Measurements from ENCODE around the gene ZNF343. TPM values are rescaled to one million over a fixed set of nuclear protein-coding genes. Genes with fewer than 3 reads are reported as not detected.

The ZNF343 gene
- polyA plus RNA-seq, 2 of the 4 experiments (the other 2 are of a cell fraction) = 14.0 to 19.0 TPM

GRCh38 chr20:2524709-2525506 is 16.2 kb upstream of the ZNF343 start (continued):
- no peak for TF ChIP-seq FOSL2 (IDR thresholded peaks at IDR 0.05)
- TF ChIP-seq FOSL2 (CRISPR knock-in tag; IDR thresholded peaks at IDR 0.05) = no peak
- TF ChIP-seq NFE2L2 (conservative IDR thresholded peaks at IDR 0.05; ENCODE audit: low read length) = no peak
- no peak for TF ChIP-seq CHD2 (IDR thresholded peaks at IDR 0.05; ENCODE audit: low read length, partially characterized antibody)
- no peak for TF ChIP-seq EHMT2 (IDR thresholded peaks at IDR 0.05; ENCODE audit: low read depth)
- TF ChIP-seq BHLHE40 (IDR thresholded peaks at IDR 0.05; ENCODE audit: low read depth, low read length) = no peak
- peak; percentile 38; the same call in 2 of the 3 replicates for TF ChIP-seq CTCF (IDR thresholded peaks at IDR 0.05)
- no peak for TF ChIP-seq HEYL (CRISPR knock-in tag; IDR thresholded peaks at IDR 0.05)
- no peak for TF ChIP-seq FOSB (CRISPR knock-in tag; IDR thresholded peaks at IDR 0.05)
- peak; percentile 70; the same call in 1 of the 2 replicates for TF ChIP-seq RNF2 (IDR thresholded peaks at IDR 0.05; ENCODE audit: borderline replicate concordance, low read depth)
- TF ChIP-seq FOXS1 (CRISPR knock-in tag; IDR thresholded peaks at IDR 0.05) = no peak
- TF ChIP-seq PHF8 (IDR thresholded peaks at IDR 0.05; ENCODE audit: borderline replicate concordance, low read depth) = peak; percentile 90

- ATAC-seq (peak; percentile 80 to 86), FAIRE-seq (no peak), DNase-seq (ENCODE audit: low read depth in 1 of 2, low spot score in 1 of 2) (peak; percentile 78 to 87)
- Histone ChIP-seq H3K27ac (peak overlapping the region; percentile 91 to 96), H3K4me2 (peak overlapping the region; percentile 96), H3K9me3 (no peaks in the 10 kb centered on the region), H3K4me3 (peak overlapping the region; percentile 81), H3K4me1 (peaks cover 8% of the 10 kb centered on the region; the same call in 1 of the 3 replicates)
- ChIA-PET CTCF (interaction anchor here (0.6 to 10.7 kb wide), 50 partner anchors 9 to 614 kb away, joined by 3 to 165 read pairs (median 4); partner anchors contain the start of genes IDH3B, NOP56, SNRPB and TMC2), POLR2A (interaction anchor here (0.7 to 4.1 kb wide), 6 partner anchors 15 to 156 kb away, joined by 3 to 28 read pairs (median 4); partner anchors contain the start of genes NOP56, SNRPB and ZNF343)
- WGBS (ENCODE audit: missing lambda C conversion rate) = 21% methylated on average over 12 of the region's 26 CpGs
- TF ChIP-seq HOXB13 (CRISPR knock-in tag; IDR thresholded peaks at IDR 0.05; ENCODE audit: low read depth) = no peak
- TF ChIP-seq PBX3 (IDR thresholded peaks at IDR 0.05) = no peak
- TF ChIP-seq ZC3H11A (IDR thresholded peaks at IDR 0.05) = no peak
- TF ChIP-seq POLR2AphosphoS2 (conservative IDR thresholded peaks at IDR 0.05; ENCODE audit: low read length) = no peak
- no peak for TF ChIP-seq ZFP36 (IDR thresholded peaks at IDR 0.05; ENCODE audit: borderline replicate concordance, partially characterized antibody)
- TF ChIP-seq MAX (IDR thresholded peaks at IDR 0.05) = peak; percentile 56; the same call in 1 of the 2 replicates
- no peak for TF ChIP-seq RCOR1 (IDR thresholded peaks at IDR 0.05; ENCODE audit: low read depth, low read length)
- TF ChIP-seq RFX5 (IDR thresholded peaks at IDR 0.05) = no peak
- TF ChIP-seq SMC3 (IDR thresholded peaks at IDR 0.05) = peak; percentile 83
- TF ChIP-seq BHLHE40 (IDR thresholded peaks at IDR 0.05; ENCODE audit: low read depth, low read length) = no peak
- TF ChIP-seq RARB (CRISPR knock-in tag; IDR thresholded peaks at IDR 0.05) = no peak
- TF ChIP-seq MYC (IDR thresholded peaks at IDR 0.05; ENCODE audit: borderline replicate concordance, low read length) = no peak
- TF ChIP-seq ZSCAN20 (CRISPR knock-in tag; IDR thresholded peaks at IDR 0.05) = no peak
- TF ChIP-seq USF2 (IDR thresholded peaks at IDR 0.05) = no peak
- TF ChIP-seq EHF (CRISPR knock-in tag; IDR thresholded peaks at IDR 0.05) = no peak
- no peak for TF ChIP-seq NPAS2 (CRISPR knock-in tag; IDR thresholded peaks at IDR 0.05; ENCODE audit: borderline replicate concordance)
- no peak for TF ChIP-seq TFCP2L1 (CRISPR knock-in tag; IDR thresholded peaks at IDR 0.05)
- peak; percentile 48 for TF ChIP-seq CHD2 (IDR thresholded peaks at IDR 0.05; ENCODE audit: low read length, partially characterized antibody)
- no peak for TF ChIP-seq TP53 (CRISPR knock-in tag; IDR thresholded peaks at IDR 0.05)
- no peak for TF ChIP-seq E2F6 (IDR thresholded peaks at IDR 0.05; ENCODE audit: borderline replicate concordance, low read depth)
- no peak for TF ChIP-seq CEBPB (IDR thresholded peaks at IDR 0.05)
- no peak for TF ChIP-seq FOSL2 (IDR thresholded peaks at IDR 0.05)
- no peak for TF ChIP-seq FOSL2 (CRISPR knock-in tag; IDR thresholded peaks at IDR 0.05)
- TF ChIP-seq CHD4 (IDR thresholded peaks at IDR 0.05; ENCODE audit: borderline replicate concordance) = no peak
- peak; percentile 51 to 68 for TF ChIP-seq RAD21 (conservative IDR thresholded peaks at IDR 0.05 in 1 of 2, IDR thresholded peaks at IDR 0.05 in 1 of 2)
These were observed 15.4 kb upstream of the ZNF343 start for GRCh38 chr20:2523919-2524708.

Data from A549 (cell line).